ENCODE data around the gene CENPP. TPM values are rescaled to one million over a fixed set of nuclear protein-coding genes. Genes with fewer than 3 reads are reported as not detected.
A peak's percentile ranks its signal among the peaks of the same experiment; 100 is the strongest.

The CENPP gene
- total and polyA plus RNA-seq, 3 experiments from 2014 or later = 2.5 to 20.9 (median 19.5) TPM

DNA sequence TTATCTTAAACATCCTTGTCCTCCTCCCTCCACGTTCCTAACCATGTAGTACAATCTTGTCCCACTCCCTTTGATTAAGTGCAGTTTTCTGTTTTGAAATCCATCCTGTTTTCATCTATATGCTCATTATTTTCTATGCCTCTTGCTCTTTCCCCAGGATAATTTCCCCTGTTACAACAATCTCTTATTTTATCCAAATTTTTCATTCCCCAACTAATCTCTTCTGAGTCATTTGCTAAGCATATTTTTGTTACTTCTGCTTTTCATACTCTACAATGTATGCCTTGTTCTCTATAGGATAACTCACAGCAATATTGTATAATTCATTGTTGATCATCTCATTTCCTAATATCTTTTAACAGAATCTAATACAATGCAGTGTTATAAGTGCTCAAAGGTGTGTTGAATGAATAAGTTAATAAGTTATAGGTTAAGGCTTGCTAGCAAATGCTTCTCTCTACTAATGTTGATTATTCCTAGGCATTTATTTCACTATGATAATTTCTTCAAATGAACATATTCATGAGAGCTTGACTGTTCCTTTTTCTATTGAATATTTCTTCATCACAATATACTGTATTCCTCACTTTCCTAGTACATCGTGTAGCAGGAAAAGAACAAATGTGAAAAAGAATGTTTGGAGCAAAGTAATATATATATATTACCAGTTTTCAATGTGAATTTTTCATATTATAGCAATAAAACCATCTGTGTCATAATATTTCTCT lies 97.0 kb downstream of the CENPP start:
- no peaks in the 10 kb centered on the region for H3K9me3 Mint-ChIP-seq
- peak overlapping the region in 1 of 8 donors; percentile 14 for H3K27ac Mint-ChIP-seq
- no peak for DNase-seq
- Histone ChIP-seq H3K36me3 (ENCODE audit: insufficient read depth, low read length) (no peaks in the 10 kb centered on the region), H3K9me3 (ENCODE audit: low read length) (no peaks in the 10 kb centered on the region), H3K27me3 (ENCODE audit: insufficient read depth, low read length, poor library complexity, severe bottlenecking) (no peaks in the 10 kb centered on the region), H3K27ac (ENCODE audit: low read depth, low read length) (no peak overlapping the region), H3K4me1 (ENCODE audit: insufficient read depth, low read length) (no peaks in the 10 kb centered on the region), H3K4me3 (ENCODE audit: low read length) (no peak overlapping the region)
- H3K27me3 Mint-ChIP-seq = peaks cover 0 to 2% of the 10 kb centered on the region in 2 donors
- no peaks in the 10 kb centered on the region for H3K4me1 Mint-ChIP-seq
- no peak overlapping the region for H3K4me3 Mint-ChIP-seq
- ChIA-PET POLR2A (no interaction called here), CTCF (no interaction called here)
- peaks cover 0 to 4% (median 2%) of the 10 kb centered on the region in 3 donors for H3K36me3 Mint-ChIP-seq

- Histone ChIP-seq H3K4me1 (ENCODE audit: insufficient read depth, low read length) (no peaks in the 10 kb centered on the region), H3K27me3 (ENCODE audit: insufficient read depth, low read length, poor library complexity, severe bottlenecking) (no peaks in the 10 kb centered on the region), H3K9me3 (ENCODE audit: low read length) (no peaks in the 10 kb centered on the region), H3K27ac (ENCODE audit: low read depth, low read length) (no peak overlapping the region), H3K4me3 (ENCODE audit: low read length) (no peak overlapping the region), H3K36me3 (ENCODE audit: insufficient read depth, low read length) (no peaks in the 10 kb centered on the region)
- Mint-ChIP-seq H3K27ac (no peak overlapping the region), H3K9me3 (no peaks in the 10 kb centered on the region), H3K36me3 (peaks cover 0 to 2% (median 0%) of the 10 kb centered on the region in 3 donors), H3K27me3 (peaks cover 0 to 2% of the 10 kb centered on the region in 2 donors), H3K4me1 (no peaks in the 10 kb centered on the region), H3K4me3 (no peak overlapping the region)
- POLR2A ChIA-PET = no interaction called here
- no peak for DNase-seq
- CTCF ChIA-PET = no interaction called here
Observed at GRCh38 chr9:92423612-92424011, 97.9 kb downstream of the CENPP start.

- ChIA-PET POLR2A (no interaction called here), CTCF (no interaction called here)
- H3K36me3 ChIP-seq (ENCODE audit: insufficient read depth, low read length) = no peaks in the 10 kb centered on the region
- Mint-ChIP-seq H3K9me3 (no peaks in the 10 kb centered on the region), H3K27ac (peak within 1 kb of the TSS in 1 of 8 donors; percentile 41), H3K4me1 (no peaks in the 10 kb centered on the region), H3K27me3 (peaks cover 0 to 2% of the 10 kb centered on the region in 2 donors), H3K36me3 (peaks cover 0 to 2% (median 0%) of the 10 kb centered on the region in 3 donors), H3K4me3 (no peak within 1 kb of the TSS)
- no peak within 1 kb of the TSS for H3K27ac ChIP-seq (ENCODE audit: low read depth, low read length)
- no peaks in the 10 kb centered on the region for H3K27me3 ChIP-seq (ENCODE audit: insufficient read depth, low read length, poor library complexity, severe bottlenecking)
- no peaks in the 10 kb centered on the region for H3K4me1 ChIP-seq (ENCODE audit: insufficient read depth, low read length)
- H3K4me3 ChIP-seq (ENCODE audit: low read length) = no peak within 1 kb of the TSS
- H3K9me3 ChIP-seq (ENCODE audit: low read length) = no peaks in the 10 kb centered on the region
- no peak for DNase-seq
Observed at GRCh38 chr9:92424340-92424739, 98.6 kb downstream of the CENPP start, which contains the start of gene OMD. OMD (minus strand) TSS chr9:92424471; CDS start chr9:92417558, 6,913 bp downstream.

GRCh38 chr9:92425474-92425873 lies 99.7 kb downstream of the CENPP start:
- no peaks in the 10 kb centered on the region for H3K36me3 Mint-ChIP-seq
- ChIA-PET POLR2A (no interaction called here), CTCF (no interaction called here)
- no peaks in the 10 kb centered on the region for H3K9me3 Mint-ChIP-seq
- H3K27ac Mint-ChIP-seq = no peak overlapping the region
- Histone ChIP-seq H3K4me1 (ENCODE audit: insufficient read depth, low read length) (no peaks in the 10 kb centered on the region), H3K27ac (ENCODE audit: low read depth, low read length) (no peak overlapping the region), H3K4me3 (ENCODE audit: low read length) (no peak overlapping the region), H3K9me3 (ENCODE audit: low read length) (no peaks in the 10 kb centered on the region), H3K36me3 (ENCODE audit: insufficient read depth, low read length) (no peaks in the 10 kb centered on the region), H3K27me3 (ENCODE audit: insufficient read depth, low read length, poor library complexity, severe bottlenecking) (no peaks in the 10 kb centered on the region)
- no peak overlapping the region for H3K4me3 Mint-ChIP-seq
- H3K27me3 Mint-ChIP-seq = peaks cover 0 to under 1% of the 10 kb centered on the region in 2 donors
- H3K4me1 Mint-ChIP-seq = no peaks in the 10 kb centered on the region
- DNase-seq = no peak

DNA sequence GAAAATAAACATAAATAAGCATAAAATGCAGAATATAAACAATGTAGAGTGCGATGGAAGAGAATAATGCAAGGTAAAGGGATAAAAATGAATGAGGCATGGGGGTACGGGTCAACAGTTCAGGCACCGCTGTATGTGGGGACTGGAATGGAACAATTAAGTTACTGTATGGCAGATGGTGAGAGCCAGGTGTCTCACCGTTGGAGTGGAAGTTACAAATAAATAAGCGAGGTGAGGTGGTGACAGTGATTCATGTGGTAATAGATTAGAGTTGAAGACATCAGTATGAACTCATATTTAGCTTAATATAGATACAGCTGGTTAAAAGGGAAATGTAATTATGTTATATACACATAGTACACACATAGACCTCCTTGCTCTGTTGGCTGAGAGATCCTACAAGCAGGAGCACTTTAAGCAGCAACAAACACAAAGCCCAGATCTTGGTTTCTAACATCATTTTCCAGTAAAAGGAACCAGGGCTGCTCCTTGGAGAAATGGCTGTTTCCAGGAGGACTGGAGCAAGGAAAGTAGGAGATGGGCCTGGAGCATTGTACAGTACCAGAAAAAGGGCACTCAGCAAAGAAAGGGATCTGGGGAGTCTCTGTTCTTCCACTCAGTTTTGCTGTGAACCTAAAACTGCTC lies 100.9 kb downstream of the CENPP start:
- no peaks in the 10 kb centered on the region for H3K9me3 Mint-ChIP-seq
- H3K4me3 ChIP-seq (ENCODE audit: low read length) = no peak overlapping the region
- no peaks in the 10 kb centered on the region for H3K4me1 Mint-ChIP-seq
- POLR2A ChIA-PET = no interaction called here
- no peaks in the 10 kb centered on the region for H3K27me3 ChIP-seq (ENCODE audit: insufficient read depth, low read length, poor library complexity, severe bottlenecking)
- H3K36me3 Mint-ChIP-seq = no peaks in the 10 kb centered on the region
- H3K4me1 ChIP-seq (ENCODE audit: insufficient read depth, low read length) = no peaks in the 10 kb centered on the region
- CTCF ChIA-PET = no interaction called here
- no peaks in the 10 kb centered on the region for H3K9me3 ChIP-seq (ENCODE audit: low read length)
- no peaks in the 10 kb centered on the region for H3K36me3 ChIP-seq (ENCODE audit: insufficient read depth, low read length)
- H3K27ac ChIP-seq (ENCODE audit: low read depth, low read length) = no peak overlapping the region
- H3K27ac Mint-ChIP-seq = no peak overlapping the region
- no peaks in the 10 kb centered on the region for H3K27me3 Mint-ChIP-seq
- no peak for DNase-seq
- H3K4me3 Mint-ChIP-seq = no peak overlapping the region

GRCh38 chr9:92429836-92430235 lies 104.1 kb downstream of the CENPP start:
- ChIA-PET POLR2A (no interaction called here), CTCF (no interaction called here)
- no peak overlapping the region for H3K4me3 Mint-ChIP-seq
- no peak for DNase-seq
- Histone ChIP-seq H3K4me3 (ENCODE audit: low read length) (no peak overlapping the region), H3K9me3 (ENCODE audit: low read length) (no peaks in the 10 kb centered on the region), H3K4me1 (ENCODE audit: insufficient read depth, low read length) (no peaks in the 10 kb centered on the region), H3K27ac (ENCODE audit: low read depth, low read length) (no peak overlapping the region), H3K27me3 (ENCODE audit: insufficient read depth, low read length, poor library complexity, severe bottlenecking) (no peaks in the 10 kb centered on the region), H3K36me3 (ENCODE audit: insufficient read depth, low read length) (no peaks in the 10 kb centered on the region)
- no peaks in the 10 kb centered on the region for H3K9me3 Mint-ChIP-seq
- no peaks in the 10 kb centered on the region for H3K36me3 Mint-ChIP-seq
- no peaks in the 10 kb centered on the region for H3K27me3 Mint-ChIP-seq
- H3K4me1 Mint-ChIP-seq = no peaks in the 10 kb centered on the region
- no peak overlapping the region for H3K27ac Mint-ChIP-seq

GRCh38 chr9:92432350-92432749 lies 106.6 kb downstream of the CENPP start:
- Mint-ChIP-seq H3K4me3 (no peak overlapping the region), H3K27me3 (no peaks in the 10 kb centered on the region), H3K27ac (no peak overlapping the region), H3K9me3 (no peaks in the 10 kb centered on the region), H3K36me3 (no peaks in the 10 kb centered on the region), H3K4me1 (no peaks in the 10 kb centered on the region)
- no peak for DNase-seq
- ChIA-PET POLR2A (no interaction called here), CTCF (no interaction called here)
- H3K36me3 ChIP-seq (ENCODE audit: insufficient read depth, low read length) = no peaks in the 10 kb centered on the region
- no peaks in the 10 kb centered on the region for H3K4me1 ChIP-seq (ENCODE audit: insufficient read depth, low read length)
- no peak overlapping the region for H3K27ac ChIP-seq (ENCODE audit: low read depth, low read length)
- H3K9me3 ChIP-seq (ENCODE audit: low read length) = no peaks in the 10 kb centered on the region
- no peaks in the 10 kb centered on the region for H3K27me3 ChIP-seq (ENCODE audit: insufficient read depth, low read length, poor library complexity, severe bottlenecking)
- no peak overlapping the region for H3K4me3 ChIP-seq (ENCODE audit: low read length)

DNA sequence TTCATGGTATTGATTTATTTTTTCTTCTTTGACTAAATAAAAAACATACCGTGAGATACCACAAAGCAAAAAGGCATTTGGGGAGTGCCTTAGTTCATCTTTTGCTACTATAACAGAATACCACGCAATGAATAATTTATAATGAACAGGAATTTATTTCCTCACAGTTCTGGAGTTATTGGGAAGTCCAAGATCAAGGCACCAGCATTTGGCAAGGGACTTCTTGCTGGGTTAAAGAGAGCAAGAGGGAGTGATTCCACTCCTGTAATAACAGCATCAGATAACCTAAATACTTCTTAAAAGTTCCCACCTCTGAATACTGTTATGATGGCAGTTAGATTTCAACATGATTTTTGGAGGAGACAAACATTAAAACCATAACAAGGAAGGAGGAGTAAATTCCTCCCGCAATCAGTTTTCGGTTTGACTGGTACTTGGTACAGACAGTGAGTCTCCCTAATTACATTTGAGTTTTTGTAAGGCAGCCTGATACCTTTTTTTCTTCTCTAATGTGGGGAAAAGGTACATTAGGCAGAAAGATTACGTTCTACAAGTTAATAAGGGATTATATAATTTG lies 107.3 kb downstream of the CENPP start:
- Mint-ChIP-seq H3K27me3 (no peaks in the 10 kb centered on the region), H3K36me3 (no peaks in the 10 kb centered on the region), H3K27ac (no peak overlapping the region), H3K4me1 (no peaks in the 10 kb centered on the region), H3K9me3 (no peaks in the 10 kb centered on the region), H3K4me3 (no peak overlapping the region)
- Histone ChIP-seq H3K4me1 (ENCODE audit: insufficient read depth, low read length) (no peaks in the 10 kb centered on the region), H3K27ac (ENCODE audit: low read depth, low read length) (no peak overlapping the region), H3K27me3 (ENCODE audit: insufficient read depth, low read length, poor library complexity, severe bottlenecking) (no peaks in the 10 kb centered on the region), H3K4me3 (ENCODE audit: low read length) (no peak overlapping the region), H3K36me3 (ENCODE audit: insufficient read depth, low read length) (no peaks in the 10 kb centered on the region), H3K9me3 (ENCODE audit: low read length) (no peaks in the 10 kb centered on the region)
- ChIA-PET POLR2A (no interaction called here), CTCF (no interaction called here)
- DNase-seq = no peak
